HUES6 (cell line): ENCODE data around the gene CAMK4.
"Not testable (repeated sequence)": the region's sequence is repeated elsewhere in the genome, so short reads cannot be mapped to it uniquely, and the experiment has no call there.

Experiments
- H3K27ac ChIP-seq: 2 replicates; pipeline ENCODE4 v1.7.0; 2013; ENCODE audit warnings: low read depth, mild to moderate bottlenecking, low read length, inconsistent platforms
- H3K27me3 ChIP-seq: 2 replicates; pipeline ENCODE4 v1.6.1; 2013; ENCODE audit warnings: low read length; ENCODE audit not compliant: control insufficient read depth, insufficient read depth
- H3K36me3 ChIP-seq: 2 replicates; pipeline ENCODE4 v1.6.1; 2013; ENCODE audit warnings: low read length; ENCODE audit not compliant: control insufficient read depth, insufficient read depth
- H3K4me1 ChIP-seq: 2 replicates; pipeline ENCODE4 v1.6.1; 2013; ENCODE audit warnings: low read length; ENCODE audit not compliant: control insufficient read depth, insufficient read depth
- H3K4me3 ChIP-seq: 2 replicates; pipeline ENCODE4 v1.5.1; 2013; ENCODE audit warnings: low read depth, low read length
- H3K9ac ChIP-seq: one replicate; pipeline ENCODE4 v1.6.1; 2013; ENCODE audit warnings: mild to moderate bottlenecking, low read length
- H3K9me3 ChIP-seq: 2 replicates; pipeline ENCODE4 v1.6.1; 2013; ENCODE audit warnings: low read depth, low read length; ENCODE audit not compliant: control insufficient read depth, insufficient read depth

Gene CAMK4

DNA sequence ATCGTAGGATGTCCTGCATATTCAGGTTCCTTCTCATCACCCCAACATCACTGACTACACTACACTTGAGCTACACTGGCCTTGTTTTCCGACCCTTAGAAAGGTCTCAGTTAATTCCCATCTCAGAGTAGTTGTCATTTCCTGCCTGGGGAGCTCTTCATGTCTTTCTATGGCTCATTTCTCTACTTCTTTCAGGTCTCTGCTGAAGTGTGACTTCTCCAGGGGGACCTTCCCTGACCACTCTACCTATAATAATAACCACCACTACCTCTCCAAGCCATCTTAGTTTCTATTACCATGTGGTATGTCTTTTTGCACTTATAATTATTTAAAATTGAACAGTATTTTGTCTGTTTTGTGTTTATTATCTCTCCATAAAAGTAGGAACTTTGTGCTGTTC lies 174.9 kb downstream of the CAMK4 start:
- Histone ChIP-seq H3K4me1 (no peaks in the 10 kb centered on the region), H3K36me3 (no peaks in the 10 kb centered on the region)

DNA sequence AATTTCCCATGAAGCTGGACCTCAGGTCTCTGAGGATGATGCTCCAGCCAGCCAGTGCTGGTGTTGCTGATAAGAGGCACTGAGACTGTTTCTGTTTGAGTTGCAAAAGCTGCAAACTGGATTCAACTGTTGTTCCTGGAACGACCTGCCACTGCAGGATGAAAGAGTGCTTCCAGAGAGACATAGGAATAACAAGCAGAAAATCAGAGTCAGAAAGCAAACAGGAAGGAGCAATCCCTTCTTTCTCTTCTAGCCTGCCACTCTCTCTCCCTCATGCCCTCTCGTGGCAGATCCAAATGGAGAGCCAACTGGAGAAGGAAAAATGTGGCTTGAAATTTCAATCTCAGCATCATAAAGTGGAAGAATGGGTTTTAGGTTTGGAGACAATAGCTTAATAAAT lies 177.7 kb downstream of the CAMK4 start:
- H3K36me3 ChIP-seq, result no peaks in the 10 kb centered on the region
- no peak overlapping the region for H3K27ac ChIP-seq
- no peak overlapping the region for H3K4me3 ChIP-seq
- no peak overlapping the region for H3K9ac ChIP-seq
- no peaks in the 10 kb centered on the region for H3K27me3 ChIP-seq
- no peaks in the 10 kb centered on the region for H3K4me1 ChIP-seq
- H3K9me3 ChIP-seq, result peaks cover 3% of the 10 kb centered on the region

More for the DNA sequence above, 174.9 kb downstream of the CAMK4 start:
- H3K27me3 ChIP-seq, result no peaks in the 10 kb centered on the region
- H3K4me3 ChIP-seq, result no peak overlapping the region
- H3K27ac ChIP-seq, result no peak overlapping the region
- no peak overlapping the region for H3K9ac ChIP-seq
- peaks cover 3% of the 10 kb centered on the region for H3K9me3 ChIP-seq

- Histone ChIP-seq H3K9me3 (peaks cover 9% of the 10 kb centered on the region), H3K4me1 (no peaks in the 10 kb centered on the region), H3K27ac (no peak overlapping the region), H3K4me3 (no peak overlapping the region), H3K27me3 (no peaks in the 10 kb centered on the region), H3K36me3 (no peaks in the 10 kb centered on the region), H3K9ac (no peak overlapping the region)
Measured at GRCh38 chr5:111404270-111404769, 180.1 kb downstream of the CAMK4 start.

GRCh38 chr5:111407562-111407961 lies 183.4 kb downstream of the CAMK4 start:
- no peak overlapping the region for H3K27ac ChIP-seq
- H3K36me3 ChIP-seq, result no peaks in the 10 kb centered on the region
- H3K4me3 ChIP-seq, result no peak overlapping the region
- H3K27me3 ChIP-seq, result no peaks in the 10 kb centered on the region
- no peak overlapping the region for H3K9ac ChIP-seq
- H3K4me1 ChIP-seq, result no peaks in the 10 kb centered on the region
- H3K9me3 ChIP-seq, result peaks cover 8% of the 10 kb centered on the region

- peaks cover 8% of the 10 kb centered on the region for H3K9me3 ChIP-seq
- H3K27ac ChIP-seq, result no peak overlapping the region
- no peak overlapping the region for H3K9ac ChIP-seq
- H3K4me1 ChIP-seq, result no peaks in the 10 kb centered on the region
- H3K36me3 ChIP-seq, result no peaks in the 10 kb centered on the region
- H3K27me3 ChIP-seq, result no peaks in the 10 kb centered on the region
- H3K4me3 ChIP-seq, result no peak overlapping the region
Measured at GRCh38 chr5:111408817-111409216, 184.6 kb downstream of the CAMK4 start.

DNA sequence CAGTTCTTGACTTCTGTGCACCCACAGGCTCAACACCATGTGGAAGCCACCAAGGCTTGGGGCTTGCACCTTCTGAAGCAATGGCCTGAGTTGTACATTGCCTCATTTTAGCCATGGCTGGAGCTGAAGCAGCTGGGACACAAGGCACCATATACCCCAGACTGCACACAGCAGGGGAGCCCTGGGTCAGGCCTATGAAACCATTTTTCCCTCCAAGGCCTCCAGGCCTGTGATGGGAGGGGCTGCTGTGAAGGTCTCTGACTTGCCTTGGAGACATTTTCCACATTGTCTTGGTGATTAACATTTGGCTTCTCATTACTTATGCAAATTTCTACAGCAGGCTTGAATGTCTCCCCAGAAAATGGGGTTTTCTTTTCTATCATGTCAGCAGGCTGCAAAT lies 185.1 kb downstream of the CAMK4 start:
- H3K9ac ChIP-seq, H3K4me3 ChIP-seq, H3K9me3 ChIP-seq, H3K27me3 ChIP-seq, H3K4me1 ChIP-seq, H3K27ac ChIP-seq, H3K36me3 ChIP-seq: not testable (repeated sequence)

GRCh38 chr5:111410067-111410466 lies 185.9 kb downstream of the CAMK4 start:
- not testable (repeated sequence) for H3K4me1 ChIP-seq, H3K4me3 ChIP-seq, H3K9me3 ChIP-seq, H3K27me3 ChIP-seq, H3K9ac ChIP-seq, H3K36me3 ChIP-seq, H3K27ac ChIP-seq

- peaks cover 8% of the 10 kb centered on the region for H3K9me3 ChIP-seq
- H3K36me3 ChIP-seq, result no peaks in the 10 kb centered on the region
- no peak overlapping the region for H3K27ac ChIP-seq
- no peak overlapping the region for H3K9ac ChIP-seq
- H3K4me1 ChIP-seq, result no peaks in the 10 kb centered on the region
- no peaks in the 10 kb centered on the region for H3K27me3 ChIP-seq
- H3K4me3 ChIP-seq, result no peak overlapping the region
Measured at GRCh38 chr5:111411301-111411700, 187.1 kb downstream of the CAMK4 start.

- Histone ChIP-seq H3K27me3 (no peaks in the 10 kb centered on the region), H3K9ac (no peak overlapping the region), H3K36me3 (no peaks in the 10 kb centered on the region), H3K4me1 (no peaks in the 10 kb centered on the region), H3K27ac (no peak overlapping the region), H3K9me3 (peaks cover 8% of the 10 kb centered on the region), H3K4me3 (no peak overlapping the region)
Measured at GRCh38 chr5:111412593-111412992, 188.4 kb downstream of the CAMK4 start.

DNA sequence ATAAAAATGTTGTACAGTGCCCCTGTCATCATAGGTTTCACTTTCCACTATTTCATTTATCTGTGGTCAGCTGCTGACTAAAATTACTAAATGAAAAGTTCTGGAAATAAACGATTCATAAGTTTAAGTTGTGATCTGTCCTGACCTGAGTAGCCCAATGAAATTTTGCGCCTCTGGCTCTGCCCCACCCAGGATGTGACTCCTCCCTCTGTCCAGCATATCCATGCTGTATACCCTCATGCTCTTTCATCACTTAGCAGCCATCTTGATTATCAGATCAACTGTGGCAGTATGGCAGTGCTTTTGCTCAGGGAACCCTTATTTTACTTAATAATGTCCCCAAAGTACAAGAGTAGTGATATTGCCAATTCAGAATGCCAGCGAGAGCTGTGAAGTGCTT lies 190.9 kb downstream of the CAMK4 start:
- no peak overlapping the region for H3K4me3 ChIP-seq
- no peaks in the 10 kb centered on the region for H3K9me3 ChIP-seq
- no peaks in the 10 kb centered on the region for H3K36me3 ChIP-seq
- H3K27ac ChIP-seq, result no peak overlapping the region
- no peaks in the 10 kb centered on the region for H3K4me1 ChIP-seq
- H3K27me3 ChIP-seq, result no peaks in the 10 kb centered on the region
- H3K9ac ChIP-seq, result no peak overlapping the region

DNA sequence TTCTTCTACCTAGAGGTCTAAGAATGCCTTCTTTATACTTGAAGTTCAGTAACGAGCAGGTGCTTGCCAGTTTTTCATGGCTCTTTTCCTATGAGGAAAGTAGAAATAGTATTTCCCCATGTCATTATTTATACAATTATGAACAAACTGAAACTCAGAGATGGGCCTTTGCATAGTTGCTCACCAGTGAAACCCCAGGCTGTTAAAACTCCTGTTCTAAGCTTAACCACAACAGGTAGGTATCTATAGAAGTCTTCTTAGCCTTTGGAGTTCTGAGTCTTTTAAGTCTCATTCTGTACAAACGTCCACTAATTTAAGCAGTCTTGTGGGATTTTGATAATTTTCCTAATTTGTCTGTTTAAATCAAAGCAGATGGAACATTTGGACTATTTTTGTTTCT lies 198.1 kb downstream of the CAMK4 start:
- H3K27me3 ChIP-seq, result no peaks in the 10 kb centered on the region
- H3K4me3 ChIP-seq, result no peak overlapping the region
- no peak overlapping the region for H3K27ac ChIP-seq
- no peaks in the 10 kb centered on the region; the same call in 1 of the 2 replicates for H3K4me1 ChIP-seq
- no peaks in the 10 kb centered on the region for H3K36me3 ChIP-seq
- no peaks in the 10 kb centered on the region for H3K9me3 ChIP-seq
- H3K9ac ChIP-seq, result no peak overlapping the region
